Vagina (tissue), 2 donors: ENCODE measurements around the gene AP2M1.

Experiments
- CTCF ChIP-seq, 3 experiments: fragments of 450-650 bp in 2 of 3; fragments of 200-600 bp in 1 of 3; sonication (generic) in 1 of 3; IDR thresholded peaks; one replicate each; pipeline ENCODE4 v1.5.1; 2017 to 2019; ENCODE audit warnings: antibody characterized with exemption in 3 of 3, mild to moderate bottlenecking in 2 of 3, moderate library complexity in 2 of 3
- POLR2A ChIP-seq, 2 donors: fragments of 450-650 bp; IDR thresholded peaks; one replicate each; pipeline ENCODE4 v1.6.1; 2017; ENCODE audit warnings: antibody characterized with exemption in 2 of 2, mild to moderate bottlenecking in 2 of 2, moderate library complexity in 2 of 2
- POLR2AphosphoS5 ChIP-seq, 2 donors: sonication (generic); formaldehyde crosslinking; IDR thresholded peaks; one replicate each; pipeline ENCODE4 v1.9.0; 2017; ENCODE audit warnings: antibody characterized with exemption in 2 of 2, mild to moderate bottlenecking in 2 of 2, low read depth in 1 of 2; ENCODE audit not compliant: insufficient read depth in 1 of 2

DNA sequence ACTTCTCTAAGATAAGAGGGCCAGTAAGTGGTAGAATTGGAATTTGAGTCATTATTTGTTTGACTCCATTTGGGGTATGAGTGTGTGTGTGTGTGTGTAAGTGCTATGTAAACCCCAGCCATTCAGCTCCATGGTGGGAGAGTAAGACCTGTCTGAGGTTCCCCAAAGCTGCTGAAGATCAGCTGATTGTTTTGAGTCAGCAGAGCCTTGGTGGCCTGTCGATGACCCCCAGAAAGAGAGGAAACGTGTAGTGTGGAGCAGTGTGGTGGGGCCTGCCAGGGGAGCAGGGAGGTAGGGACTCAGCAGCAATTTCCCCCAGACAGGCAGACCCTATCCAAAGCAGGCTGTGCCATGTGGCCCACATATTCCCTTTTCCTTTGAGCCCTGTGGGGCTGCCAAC is 14.2 kb upstream of the AP2M1 start:
- TF ChIP-seq CTCF (IDR thresholded peaks at IDR 0.05): no peak
- no peak for TF ChIP-seq POLR2A (IDR thresholded peaks at IDR 0.05)
- TF ChIP-seq POLR2AphosphoS5 (IDR thresholded peaks at IDR 0.05; ENCODE audit: insufficient read depth in 1 of 2, low read depth in 1 of 2): no peak
